WTC11 (cell line): ENCODE measurements around the gene INPP5K. TPM values are rescaled to one million over a fixed set of nuclear protein-coding genes. Genes with fewer than 3 reads are reported as not detected.

Experiments used
- ATAC-seq: fragments of 200-7000 bp; cut with Tn5 transposase; 2 replicates; pipeline ENCODE4 v1.10.0; 2021; ENCODE audit warnings: mild to moderate bottlenecking, moderate library complexity
- CTCF ChIA-PET: fragments of 300-600 bp; sonication (Branson Sonifier 250); formaldehyde crosslinking; loops from one replicate; lab custom pipeline; 2021; ENCODE audit warnings: antibody characterized with exemption; lab: Charles Lee
- POLR2A ChIA-PET: fragments of 350-600 bp; sonication (Branson Sonifier 250); formaldehyde crosslinking; loops from one replicate; lab custom pipeline; 2021; ENCODE audit warnings: antibody characterized with exemption; lab: Charles Lee
- DNase-seq: peaks from one replicate; pipeline ENCODE4 v3.0.0; 2021; ENCODE audit warnings: low spot score
- H3K27ac Mint-ChIP-seq: 2 replicates; pipeline ENCODE4 v1.8.0; 2021; ENCODE audit warnings: mixed read lengths
- H3K27me3 Mint-ChIP-seq: 2 replicates; pipeline ENCODE4 v1.8.0; 2021; ENCODE audit warnings: low read depth, mild to moderate bottlenecking, moderate library complexity, mixed read lengths
- H3K36me3 Mint-ChIP-seq: 2 replicates; pipeline ENCODE4 v1.8.0; 2021; ENCODE audit warnings: mixed read lengths
- H3K4me1 Mint-ChIP-seq: 2 replicates; pipeline ENCODE4 v1.8.0; 2022; ENCODE audit warnings: mixed read lengths
- H3K4me3 Mint-ChIP-seq: 2 replicates; pipeline ENCODE4 v1.8.0; 2021; ENCODE audit warnings: mild to moderate bottlenecking, moderate library complexity, mixed read lengths
- H3K9me3 Mint-ChIP-seq: 2 replicates; pipeline ENCODE4 v1.8.0; 2021; ENCODE audit warnings: mixed read lengths
- AR ChIP-seq: fragments of 250-450 bp; sonication (Bioruptor Pico); IDR thresholded peaks from 2 replicates; pipeline ENCODE4 v1.9.0; 2021; ENCODE audit warnings: mild to moderate bottlenecking
- CBFB ChIP-seq: sonication (generic); formaldehyde crosslinking; IDR thresholded peaks from 2 replicates; pipeline ENCODE4 v1.8.1; 2022; ENCODE audit warnings: mild to moderate bottlenecking, low read depth, missing genetic modification reagents
- CREB1 ChIP-seq: sonication (generic); formaldehyde crosslinking; IDR thresholded peaks from 2 replicates; pipeline ENCODE4 v1.8.0; 2023; ENCODE audit warnings: mild to moderate bottlenecking, missing genetic modification reagents
- E2F1 ChIP-seq: sonication (generic); formaldehyde crosslinking; IDR thresholded peaks from 2 replicates; pipeline ENCODE4 v1.8.0; 2022; ENCODE audit warnings: mild to moderate bottlenecking, missing genetic modification reagents
- E2F4 ChIP-seq: sonication (generic); formaldehyde crosslinking; IDR thresholded peaks from 2 replicates; pipeline ENCODE4 v1.8.1; 2022; ENCODE audit warnings: low read depth, mild to moderate bottlenecking, moderate library complexity, missing genetic modification reagents, borderline replicate concordance
- ELF4 ChIP-seq: sonication (generic); formaldehyde crosslinking; IDR thresholded peaks from 2 replicates; pipeline ENCODE4 v1.8.1; 2022; ENCODE audit warnings: low read depth, mild to moderate bottlenecking, moderate library complexity, missing genetic modification reagents
- ESRRA ChIP-seq: sonication (generic); formaldehyde crosslinking; IDR thresholded peaks from 2 replicates; pipeline ENCODE4 v1.8.1; 2022; ENCODE audit warnings: mild to moderate bottlenecking, missing genetic modification reagents, borderline replicate concordance
- FOXJ3 ChIP-seq: sonication (generic); formaldehyde crosslinking; IDR thresholded peaks from 2 replicates; pipeline ENCODE4 v1.9.0; 2021; ENCODE audit warnings: missing genetic modification reagents, mild to moderate bottlenecking, borderline replicate concordance
- FOXP1 ChIP-seq: sonication (generic); formaldehyde crosslinking; IDR thresholded peaks from 2 replicates; pipeline ENCODE4 v1.8.0; 2022; ENCODE audit warnings: missing genetic modification reagents, mild to moderate bottlenecking, moderate library complexity, borderline replicate concordance
- GABPB1 ChIP-seq: sonication (generic); formaldehyde crosslinking; IDR thresholded peaks from 2 replicates; pipeline ENCODE4 v1.8.1; 2023; ENCODE audit warnings: mild to moderate bottlenecking, missing genetic modification reagents
- HMGA2 ChIP-seq: fragments of 250-450 bp; sonication (Bioruptor Pico); IDR thresholded peaks from 2 replicates; pipeline ENCODE4 v1.4.0; 2021; ENCODE audit warnings: mild to moderate bottlenecking, moderate library complexity
- IRF1 ChIP-seq: sonication (generic); formaldehyde crosslinking; IDR thresholded peaks from 2 replicates; pipeline ENCODE4 v1.8.0; 2023; ENCODE audit warnings: missing genetic modification reagents
- JUN ChIP-seq: sonication (generic); formaldehyde crosslinking; IDR thresholded peaks from 2 replicates; pipeline ENCODE4 v1.8.0; 2023; ENCODE audit warnings: mild to moderate bottlenecking, missing genetic modification reagents
- MXD4 ChIP-seq: fragments of 250-450 bp; sonication (Bioruptor Pico); IDR thresholded peaks from 2 replicates; pipeline ENCODE4 v1.8.0; 2021; ENCODE audit warnings: mild to moderate bottlenecking, moderate library complexity, borderline replicate concordance
- NFE2L1 ChIP-seq: sonication (generic); formaldehyde crosslinking; IDR thresholded peaks from 2 replicates; pipeline ENCODE4 v1.8.1; 2023; ENCODE audit warnings: missing genetic modification reagents
- NR2C2 ChIP-seq: sonication (generic); formaldehyde crosslinking; IDR thresholded peaks from 2 replicates; pipeline ENCODE4 v1.8.0; 2022; ENCODE audit warnings: mild to moderate bottlenecking, missing genetic modification reagents
- NR3C1 ChIP-seq: sonication (generic); formaldehyde crosslinking; conservative IDR thresholded peaks from 2 replicates; pipeline ENCODE4 v1.8.1; 2023; ENCODE audit warnings: low read depth, mild to moderate bottlenecking, missing genetic modification reagents
- OVOL2 ChIP-seq: fragments of 250-450 bp; sonication (Bioruptor Pico); IDR thresholded peaks from 2 replicates; pipeline ENCODE4 v1.9.0; 2021; ENCODE audit warnings: mild to moderate bottlenecking, borderline replicate concordance
- PRRX2 ChIP-seq: fragments of 250-450 bp; sonication (Bioruptor Pico); IDR thresholded peaks from 2 replicates; pipeline ENCODE4 v1.8.0; 2021; ENCODE audit warnings: mild to moderate bottlenecking
- SMAD3 ChIP-seq: sonication (generic); formaldehyde crosslinking; IDR thresholded peaks from 2 replicates; pipeline ENCODE4 v1.8.0; 2022; ENCODE audit warnings: missing genetic modification reagents, mild to moderate bottlenecking, borderline replicate concordance
- SMAD4 ChIP-seq: sonication (generic); formaldehyde crosslinking; IDR thresholded peaks from 2 replicates; pipeline ENCODE4 v1.8.0; 2022; ENCODE audit warnings: mild to moderate bottlenecking, missing genetic modification reagents
- TEAD1 ChIP-seq: sonication (generic); formaldehyde crosslinking; IDR thresholded peaks from 2 replicates; pipeline ENCODE4 v1.8.0; 2022; ENCODE audit warnings: mild to moderate bottlenecking, missing genetic modification reagents
- TEAD4 ChIP-seq: sonication (generic); formaldehyde crosslinking; IDR thresholded peaks from 2 replicates; pipeline ENCODE4 v1.8.0; 2022; ENCODE audit warnings: mild to moderate bottlenecking, missing genetic modification reagents
- ZBTB21 ChIP-seq: sonication (generic); formaldehyde crosslinking; IDR thresholded peaks from 2 replicates; pipeline ENCODE4 v1.8.1; 2023; ENCODE audit warnings: mild to moderate bottlenecking, missing genetic modification reagents, borderline replicate concordance
- ZNF121 ChIP-seq: sonication (generic); formaldehyde crosslinking; IDR thresholded peaks from 2 replicates; pipeline ENCODE4 v1.8.0; 2023; ENCODE audit warnings: missing genetic modification reagents
- ZNF232 ChIP-seq: sonication (generic); formaldehyde crosslinking; IDR thresholded peaks from 2 replicates; pipeline ENCODE4 v1.8.0; 2022; ENCODE audit warnings: mild to moderate bottlenecking, missing genetic modification reagents
- ZNF396 ChIP-seq: fragments of 250-450 bp; sonication (Bioruptor Pico); IDR thresholded peaks from 2 replicates; pipeline ENCODE4 v1.8.0; 2021; ENCODE audit warnings: mild to moderate bottlenecking, moderate library complexity, borderline replicate concordance
- total RNA-seq: library from RNA; stranded (reverse); gene quantifications from 3 replicates; pipeline ENCODE4 v1.2.3, GENCODE V29; 2021
- TF ChIP-seq, protein P1 (sequence below): fragments of 200-600 bp; IDR thresholded peaks from 2 replicates; pipeline ENCODE4 v1.8.0; 2022; ENCODE audit warnings: antibody characterized with exemption
- TF ChIP-seq, protein P2 (sequence below): sonication (generic); formaldehyde crosslinking; IDR thresholded peaks from 2 replicates; pipeline ENCODE4 v1.8.1; 2022; ENCODE audit warnings: mild to moderate bottlenecking, moderate library complexity, missing genetic modification reagents
- TF ChIP-seq, protein P3 (sequence below): sonication (generic); formaldehyde crosslinking; IDR thresholded peaks from 2 replicates; pipeline ENCODE4 v1.8.1; 2022; ENCODE audit warnings: low read depth, missing genetic modification reagents, borderline replicate concordance

The INPP5K gene
- total RNA-seq, 1 experiment from 2014 or later = 26.8 TPM

- Mint-ChIP-seq H3K9me3 (peaks cover 3% of the 10 kb centered on the region; the same call in 1 of the 2 replicates), H3K27me3 (no peaks in the 10 kb centered on the region; the same call in 1 of the 2 replicates), H3K4me3 (peak overlapping the region; percentile 91), H3K27ac (peak overlapping the region; percentile 86), H3K36me3 (peaks cover 14% of the 10 kb centered on the region), H3K4me1 (peaks cover 24% of the 10 kb centered on the region)
- POLR2A ChIA-PET = no interaction called here
- ATAC-seq (peak; percentile 33), DNase-seq (peak; percentile 65)
- CTCF ChIA-PET = interaction anchor here (1.0 to 1.6 kb wide), 3 partner anchors 61 to 90 kb away, joined by 3 to 10 read pairs (median 8); partner anchors contain the start of gene INPP5K
- TF ChIP-seq IRF1 (CRISPR knock-in tag) (no peak), ZNF396 (CRISPR knock-in tag) (no peak), ZNF232 (no peak), ZNF121 (CRISPR knock-in tag) (no peak), FOXJ3 (CRISPR knock-in tag) (no peak), SMAD3 (CRISPR knock-in tag) (no peak), NFE2L1 (no peak), SMAD4 (CRISPR knock-in tag) (no peak), HMGA2 (CRISPR knock-in tag) (no peak), TEAD4 (CRISPR knock-in tag) (no peak), MXD4 (CRISPR knock-in tag) (no peak), TEAD1 (CRISPR knock-in tag) (0 out of 2 replicates have a peak, but pooled peaks have one; percentile 54), GABPB1 (CRISPR knock-in tag) (no peak), E2F4 (CRISPR knock-in tag) (no peak), AR (CRISPR knock-in tag) (no peak), NR3C1 (CRISPR knock-in tag) (no peak), FOXP1 (CRISPR knock-in tag) (no peak), E2F1 (CRISPR knock-in tag) (no peak), PRRX2 (CRISPR knock-in tag) (no peak), ZBTB21 (CRISPR knock-in tag) (no peak), CBFB (CRISPR knock-in tag) (no peak), CREB1 (no peak), OVOL2 (CRISPR knock-in tag) (no peak), JUN (0 out of 2 replicates have a peak, but pooled peaks have one; percentile 54), ELF4 (no peak), NR2C2 (no peak), ESRRA (no peak)
- TF ChIP-seq, protein P1, sequence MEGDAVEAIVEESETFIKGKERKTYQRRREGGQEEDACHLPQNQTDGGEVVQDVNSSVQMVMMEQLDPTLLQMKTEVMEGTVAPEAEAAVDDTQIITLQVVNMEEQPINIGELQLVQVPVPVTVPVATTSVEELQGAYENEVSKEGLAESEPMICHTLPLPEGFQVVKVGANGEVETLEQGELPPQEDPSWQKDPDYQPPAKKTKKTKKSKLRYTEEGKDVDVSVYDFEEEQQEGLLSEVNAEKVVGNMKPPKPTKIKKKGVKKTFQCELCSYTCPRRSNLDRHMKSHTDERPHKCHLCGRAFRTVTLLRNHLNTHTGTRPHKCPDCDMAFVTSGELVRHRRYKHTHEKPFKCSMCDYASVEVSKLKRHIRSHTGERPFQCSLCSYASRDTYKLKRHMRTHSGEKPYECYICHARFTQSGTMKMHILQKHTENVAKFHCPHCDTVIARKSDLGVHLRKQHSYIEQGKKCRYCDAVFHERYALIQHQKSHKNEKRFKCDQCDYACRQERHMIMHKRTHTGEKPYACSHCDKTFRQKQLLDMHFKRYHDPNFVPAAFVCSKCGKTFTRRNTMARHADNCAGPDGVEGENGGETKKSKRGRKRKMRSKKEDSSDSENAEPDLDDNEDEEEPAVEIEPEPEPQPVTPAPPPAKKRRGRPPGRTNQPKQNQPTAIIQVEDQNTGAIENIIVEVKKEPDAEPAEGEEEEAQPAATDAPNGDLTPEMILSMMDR = 0 out of 2 replicates have a peak, but pooled peaks have one; percentile 19
- TF ChIP-seq, protein P2, sequence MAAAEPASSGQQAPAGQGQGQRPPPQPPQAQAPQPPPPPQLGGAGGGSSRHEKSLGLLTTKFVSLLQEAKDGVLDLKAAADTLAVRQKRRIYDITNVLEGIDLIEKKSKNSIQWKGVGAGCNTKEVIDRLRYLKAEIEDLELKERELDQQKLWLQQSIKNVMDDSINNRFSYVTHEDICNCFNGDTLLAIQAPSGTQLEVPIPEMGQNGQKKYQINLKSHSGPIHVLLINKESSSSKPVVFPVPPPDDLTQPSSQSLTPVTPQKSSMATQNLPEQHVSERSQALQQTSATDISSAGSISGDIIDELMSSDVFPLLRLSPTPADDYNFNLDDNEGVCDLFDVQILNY = no peak
- TF ChIP-seq, protein P3, sequence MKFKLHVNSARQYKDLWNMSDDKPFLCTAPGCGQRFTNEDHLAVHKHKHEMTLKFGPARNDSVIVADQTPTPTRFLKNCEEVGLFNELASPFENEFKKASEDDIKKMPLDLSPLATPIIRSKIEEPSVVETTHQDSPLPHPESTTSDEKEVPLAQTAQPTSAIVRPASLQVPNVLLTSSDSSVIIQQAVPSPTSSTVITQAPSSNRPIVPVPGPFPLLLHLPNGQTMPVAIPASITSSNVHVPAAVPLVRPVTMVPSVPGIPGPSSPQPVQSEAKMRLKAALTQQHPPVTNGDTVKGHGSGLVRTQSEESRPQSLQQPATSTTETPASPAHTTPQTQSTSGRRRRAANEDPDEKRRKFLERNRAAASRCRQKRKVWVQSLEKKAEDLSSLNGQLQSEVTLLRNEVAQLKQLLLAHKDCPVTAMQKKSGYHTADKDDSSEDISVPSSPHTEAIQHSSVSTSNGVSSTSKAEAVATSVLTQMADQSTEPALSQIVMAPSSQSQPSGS (CRISPR knock-in tag) = no peak
Measured at GRCh38 chr17:1455291-1455796, 61.1 kb downstream of the INPP5K start.
